ENCODE measurements around the gene SERGEF.
A peak's percentile ranks its signal among the peaks of the same experiment; 100 is the strongest.

The SERGEF gene

GRCh38 chr11:17768547-17768946 lies 244.3 kb downstream of the SERGEF start:
- no peak for DNase-seq

GRCh38 chr11:17767914-17768313 lies 244.9 kb downstream of the SERGEF start:
- DNase-seq = no peak

GRCh38 chr11:17767301-17767885 lies 245.5 kb downstream of the SERGEF start:
- DNase-seq = no peak

GRCh38 chr11:17766590-17766989 lies 246.3 kb downstream of the SERGEF start:
- DNase-seq = no peak

- DNase-seq = no peak
Measured at GRCh38 chr11:17766073-17766359, 246.8 kb downstream of the SERGEF start.

- DNase-seq = no peak
Measured at GRCh38 chr11:17765356-17766072, 247.3 kb downstream of the SERGEF start.

- DNase-seq = no peak
Measured at GRCh38 chr11:17764446-17765218, 248.2 kb downstream of the SERGEF start.

- no peak for DNase-seq
Measured at GRCh38 chr11:17763703-17764102, 249.1 kb downstream of the SERGEF start.

- DNase-seq = no peak
Measured at GRCh38 chr11:17763244-17763643, 249.6 kb downstream of the SERGEF start.

GRCh38 chr11:17762309-17762974 lies 250.4 kb downstream of the SERGEF start:
- no peak for DNase-seq

- peak in 3 of 14 donors; percentile 3 to 77 (median 8) for DNase-seq
Measured at GRCh38 chr11:17760102-17761029, 252.5 kb downstream of the SERGEF start.

- DNase-seq = no peak
Measured at GRCh38 chr11:17755891-17756290, 257.0 kb downstream of the SERGEF start.

GRCh38 chr11:17753641-17754040 lies 259.2 kb downstream of the SERGEF start:
- peak in 1 of 14 donors; percentile 62 for DNase-seq

- DNase-seq = peak in 1 of 14 donors; percentile 69
Measured at GRCh38 chr11:17753153-17753552, 259.7 kb downstream of the SERGEF start.

- DNase-seq = no peak
Measured at GRCh38 chr11:17752144-17752543, 260.7 kb downstream of the SERGEF start.

- no peak for DNase-seq
Measured at GRCh38 chr11:17751558-17751957, 261.3 kb downstream of the SERGEF start.

- DNase-seq = no peak
Measured at GRCh38 chr11:17750801-17751165, 262.1 kb downstream of the SERGEF start.

GRCh38 chr11:17750013-17750800 lies 262.6 kb downstream of the SERGEF start:
- no peak for DNase-seq

- DNase-seq = no peak
Measured at GRCh38 chr11:17748761-17749721, 263.8 kb downstream of the SERGEF start.

- DNase-seq = no peak
Measured at GRCh38 chr11:17748044-17748443, 264.8 kb downstream of the SERGEF start.

Measured in C1 segment of cervical spinal cord (tissue), 14 donors.